Activated effector memory CD4-positive, alpha-beta T cell treated with anti-CD3 and anti-CD28 coated beads, Interleukin-2, amount 50 U/mL, for 16 hours (primary cell): Measurements from ENCODE around the gene CRB1.

Source experiments
- DNase-seq: peaks from one replicate; pipeline ENCODE4 v3.0.0-alpha.2; 2020

Gene CRB1

DNA sequence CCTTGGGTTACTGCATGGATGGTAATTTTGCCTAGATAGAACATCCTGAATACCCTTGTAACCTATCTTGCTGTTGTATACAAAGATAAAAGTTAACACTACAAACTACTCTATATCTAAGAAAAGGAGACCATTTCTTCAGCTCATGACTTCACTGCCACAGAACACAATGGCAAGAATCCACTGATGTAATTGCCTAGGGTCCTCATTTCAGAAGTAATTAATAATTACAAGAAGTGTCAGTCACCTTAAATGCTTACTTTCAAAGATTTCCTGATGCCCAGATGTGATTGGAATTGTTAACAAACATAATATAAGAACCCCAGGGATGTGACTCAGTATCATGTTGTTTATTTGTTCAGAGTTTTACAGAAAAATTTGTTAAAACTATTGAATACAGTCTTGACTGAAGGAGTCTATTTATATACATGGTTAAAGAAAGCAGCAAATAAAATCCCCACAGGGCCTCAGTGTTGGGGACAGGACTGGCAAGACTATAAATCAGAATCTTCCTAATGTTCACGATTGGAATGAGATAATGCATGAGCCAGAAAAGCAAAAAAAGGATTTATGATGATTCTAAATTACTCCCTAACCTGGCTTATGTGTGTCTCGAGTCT is 83.9 kb downstream of the CRB1 start:
- DNase-seq = no peak

DNA sequence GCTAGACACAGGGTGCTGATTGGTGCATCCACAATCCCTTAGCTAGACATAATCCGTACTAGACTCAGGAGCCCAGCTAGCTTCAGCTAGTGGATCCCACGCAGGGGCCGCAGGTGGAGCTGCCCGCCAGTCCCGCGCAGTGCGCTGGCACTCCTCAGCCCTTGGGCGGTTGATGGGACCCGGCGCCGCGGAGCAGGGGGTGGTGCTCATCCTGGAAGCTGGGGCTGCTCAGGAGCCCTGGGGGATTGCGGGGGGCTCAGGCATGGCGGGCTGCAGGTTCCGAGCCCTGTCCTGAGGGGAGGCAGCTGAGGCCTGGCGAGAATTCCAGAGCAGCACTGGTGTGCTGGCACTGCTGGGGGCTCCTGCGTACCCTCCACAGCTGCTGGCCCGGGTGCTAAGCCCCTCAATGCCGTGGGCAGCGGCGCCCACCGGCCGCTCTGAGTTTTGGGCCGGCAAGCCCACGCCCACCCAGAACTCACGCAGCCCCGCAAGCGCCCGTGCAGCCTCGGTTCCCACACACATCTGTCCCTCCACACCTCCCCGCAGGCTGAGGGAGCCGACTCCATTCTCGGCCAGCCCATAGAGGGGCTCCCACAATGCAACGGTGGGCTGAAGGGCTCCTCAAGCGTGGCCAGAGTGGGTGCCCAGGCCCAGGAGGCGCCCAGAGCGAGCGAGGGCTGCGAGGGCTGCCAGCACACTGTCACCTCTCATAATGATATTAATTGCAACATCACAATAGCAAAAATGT is 87.4 kb downstream of the CRB1 start:
- no peak for DNase-seq

DNA sequence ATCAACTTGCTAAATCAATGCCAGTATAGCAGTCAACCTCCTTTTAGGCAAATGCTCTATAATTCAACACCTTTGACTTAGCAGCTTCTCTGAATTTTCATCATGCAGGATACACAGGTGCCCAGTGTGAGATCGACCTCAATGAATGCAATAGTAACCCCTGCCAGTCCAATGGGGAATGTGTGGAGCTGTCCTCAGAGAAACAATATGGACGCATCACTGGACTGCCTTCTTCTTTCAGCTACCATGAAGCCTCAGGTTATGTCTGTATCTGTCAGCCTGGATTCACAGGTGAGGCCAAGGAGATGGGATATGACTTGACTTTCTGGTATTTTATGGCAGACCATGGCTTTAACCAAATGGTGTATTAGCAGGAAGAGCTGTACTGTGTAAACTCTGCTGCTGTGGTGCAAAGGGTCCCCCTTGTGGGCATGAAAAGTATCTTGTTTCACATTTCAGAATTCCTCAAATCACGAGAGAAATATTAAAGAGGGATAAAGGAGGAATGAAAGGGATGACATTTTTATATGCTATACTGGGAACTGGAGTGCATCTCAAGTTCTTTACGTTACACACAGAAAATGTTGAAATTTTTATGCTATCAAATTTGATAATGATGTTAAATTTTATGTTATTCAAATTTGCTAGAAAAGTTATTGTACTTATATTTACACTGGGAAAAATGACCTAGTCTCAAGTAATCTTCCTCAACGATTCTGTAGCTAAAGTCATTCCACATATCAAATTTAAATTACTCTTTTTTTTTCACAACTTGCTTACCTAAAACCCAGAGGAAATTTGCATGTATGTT is 88.9 kb downstream of the CRB1 start:
- DNase-seq = no peak

DNA sequence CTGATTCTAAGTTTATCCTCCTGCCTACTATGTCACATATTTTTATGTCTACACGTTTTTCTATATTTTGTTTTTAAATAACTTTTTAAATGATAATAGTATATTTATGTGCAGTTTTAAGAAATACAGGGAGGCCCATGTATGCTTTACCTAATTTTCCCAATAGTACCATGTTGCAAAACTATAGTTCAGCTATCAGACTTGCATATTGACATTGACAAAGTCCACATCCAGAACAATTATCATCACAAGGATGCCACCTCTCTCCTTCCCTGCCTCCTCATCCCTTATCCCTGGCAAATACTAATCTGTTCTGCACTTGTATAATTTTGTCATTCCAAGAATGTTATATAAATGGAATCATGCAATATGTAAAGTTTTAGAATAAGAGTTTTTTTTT is 90.9 kb downstream of the CRB1 start:
- no peak for DNase-seq

DNA sequence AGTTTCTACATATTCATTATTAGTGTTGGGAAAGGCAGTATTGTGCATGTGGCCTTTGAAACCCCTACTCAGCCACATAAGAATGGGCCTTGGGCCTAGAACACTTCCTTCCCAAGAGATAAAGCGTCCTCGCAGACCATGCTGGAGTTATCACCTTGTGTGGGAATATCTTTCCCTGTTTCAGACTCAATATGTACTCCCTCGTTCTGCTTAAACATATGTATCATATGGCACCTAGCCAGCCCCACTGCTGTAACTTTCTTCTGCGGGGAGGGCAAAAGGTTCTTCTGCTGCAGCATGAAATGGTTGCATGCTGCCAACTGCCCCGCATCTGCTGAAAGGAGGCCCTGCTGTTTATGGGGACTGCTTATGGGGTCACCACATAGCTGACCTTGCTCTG is 92.0 kb downstream of the CRB1 start:
- no peak for DNase-seq

DNA sequence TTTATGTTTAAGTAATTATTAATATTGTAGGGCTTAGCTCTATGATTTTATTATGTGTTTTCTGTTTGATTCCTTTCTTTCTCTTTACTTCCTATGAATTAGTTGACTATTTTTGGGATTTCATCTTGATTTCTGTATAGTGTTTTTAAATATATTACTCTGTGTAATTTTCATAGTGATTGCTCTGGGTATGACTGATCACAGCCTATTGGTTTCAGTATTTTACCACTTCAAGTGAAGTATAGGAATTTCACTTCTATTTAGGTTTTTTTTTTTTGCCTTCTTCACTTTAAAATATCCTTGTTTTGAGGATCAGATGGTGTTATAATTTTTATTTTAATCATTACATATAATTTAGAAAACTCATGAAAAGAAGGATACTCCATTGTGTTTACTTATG is 94.8 kb downstream of the CRB1 start:
- DNase-seq = no peak

DNA sequence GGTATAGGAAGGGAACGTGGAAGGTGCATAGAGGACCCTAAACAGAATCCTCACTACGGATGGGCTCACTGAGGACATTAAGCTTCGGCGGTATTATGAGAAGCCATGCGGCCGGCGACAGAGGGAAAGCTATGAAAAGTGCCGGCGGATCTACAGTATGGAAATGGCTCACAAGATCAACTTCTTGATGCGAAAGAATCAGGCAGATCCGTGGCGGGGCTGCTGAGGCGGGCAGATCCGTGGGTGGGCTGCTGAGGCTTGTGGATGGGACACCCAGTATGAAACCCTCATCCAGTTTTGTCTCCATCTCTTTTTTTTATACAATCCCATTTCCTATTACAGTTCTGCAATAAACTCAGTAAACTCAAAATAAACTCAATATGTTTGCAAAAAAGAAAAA is 95.8 kb downstream of the CRB1 start:
- DNase-seq = no peak

DNA sequence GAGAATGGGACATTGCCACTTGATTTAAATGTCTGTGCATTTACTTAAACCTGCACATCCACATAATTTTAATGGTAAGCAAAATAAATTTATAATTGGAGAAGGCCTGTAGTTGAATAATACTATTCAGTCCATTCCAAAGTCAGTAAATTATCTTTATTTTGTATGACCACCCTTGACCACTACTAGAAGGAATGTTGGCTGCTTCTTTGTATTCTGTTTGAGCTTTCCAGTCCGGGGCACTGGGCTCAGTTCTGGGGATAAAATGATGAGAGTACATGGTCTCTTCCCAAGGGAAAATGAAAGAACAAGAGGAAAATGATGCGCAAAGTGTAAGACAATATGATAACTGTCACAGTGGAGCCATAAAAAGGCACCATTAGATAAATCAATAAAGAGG is 98.9 kb downstream of the CRB1 start:
- DNase-seq = no peak

DNA sequence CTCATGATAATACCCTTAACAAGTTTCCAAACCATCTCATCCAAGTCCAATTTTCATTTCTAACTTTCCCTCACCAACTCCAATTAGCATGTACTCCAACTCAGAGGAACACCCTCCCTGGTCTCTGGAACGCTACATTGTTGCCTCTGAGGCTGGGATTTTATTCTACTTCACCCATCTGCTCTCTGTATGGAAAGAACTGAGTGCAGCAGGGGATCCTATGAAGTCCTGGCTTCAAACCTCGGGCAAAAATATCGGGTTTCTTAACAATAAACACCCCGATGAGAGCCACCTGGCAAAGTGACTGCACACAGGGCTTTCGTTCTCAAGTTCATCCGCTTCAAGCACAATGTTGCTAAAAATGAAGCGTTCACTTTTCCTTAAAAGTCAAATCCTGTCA is 99.6 kb downstream of the CRB1 start:
- no peak for DNase-seq

DNA sequence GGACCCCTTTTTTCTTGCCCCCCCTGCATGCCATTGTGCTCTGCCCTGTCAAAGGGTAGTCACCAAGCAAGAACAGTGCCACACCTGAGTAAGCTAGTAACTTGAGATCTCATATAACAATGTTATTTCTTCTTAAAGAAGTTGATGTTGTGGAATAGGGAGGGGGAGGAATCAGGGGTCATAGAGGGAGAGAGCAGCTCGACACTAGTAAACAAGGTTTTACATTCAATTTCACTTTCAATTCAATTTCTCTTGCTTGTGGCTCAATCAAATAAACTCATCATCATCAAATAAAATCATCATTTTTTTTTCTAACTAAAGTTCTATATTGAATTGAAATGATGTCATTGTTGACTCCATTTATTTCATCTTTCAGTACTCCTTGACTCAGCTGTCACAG is 106.4 kb downstream of the CRB1 start:
- no peak for DNase-seq

DNA sequence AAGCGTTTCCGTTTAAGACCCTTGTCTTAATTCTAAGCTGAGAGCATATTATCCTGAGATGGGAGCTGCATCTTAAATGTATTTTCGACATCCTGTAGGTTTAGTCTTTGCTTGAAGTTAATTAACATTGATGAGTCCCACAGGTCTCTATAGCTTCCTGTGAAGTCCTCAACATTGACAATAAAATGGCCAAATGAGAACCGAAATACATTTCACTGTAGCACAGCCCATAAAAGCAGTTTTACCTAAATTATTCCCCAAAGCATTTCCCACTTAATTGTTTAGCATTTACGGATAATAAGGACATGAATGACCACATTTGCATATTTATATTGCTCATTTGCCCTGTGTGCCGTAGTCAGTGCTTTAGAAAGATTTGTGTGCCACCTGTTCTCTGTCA is 116.4 kb downstream of the CRB1 start:
- no peak for DNase-seq

DNA sequence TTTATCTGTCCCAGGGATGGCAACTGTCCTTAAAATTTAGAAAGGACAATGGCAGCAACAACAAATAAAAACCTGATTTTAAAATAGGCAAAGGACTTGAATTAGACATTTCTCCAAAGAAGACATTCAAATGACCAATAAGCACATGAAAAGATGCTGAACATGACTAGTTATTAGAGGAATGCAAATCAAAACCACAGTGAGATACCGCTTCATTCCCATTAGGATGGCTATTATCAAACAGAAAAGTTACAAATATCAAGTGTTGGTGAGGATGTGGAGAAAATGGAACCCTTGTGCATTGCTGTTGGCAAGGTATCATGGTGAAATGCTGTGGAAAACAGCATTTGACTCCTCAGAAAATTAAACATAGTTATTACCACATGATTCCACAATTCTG is 120.7 kb downstream of the CRB1 start:
- no peak for DNase-seq

DNA sequence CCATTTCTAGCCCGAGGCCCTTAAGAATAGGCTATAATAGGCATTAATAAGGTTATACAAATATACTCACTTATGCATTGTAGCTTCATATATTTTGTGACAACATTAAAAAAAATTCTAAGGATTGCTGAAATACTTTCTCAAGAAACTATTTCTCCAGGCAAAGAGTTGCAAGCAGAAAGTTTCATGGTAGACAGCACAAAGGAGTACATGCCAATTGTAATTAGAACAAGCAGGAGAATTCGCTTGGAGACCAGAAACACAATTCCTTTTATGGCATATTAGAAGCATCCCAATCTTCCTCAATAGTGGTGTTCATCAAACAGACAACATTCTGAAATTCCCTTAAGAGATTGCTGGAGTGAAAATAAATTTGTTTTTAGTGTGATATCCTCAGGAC is 122.8 kb downstream of the CRB1 start:
- DNase-seq = no peak

DNA sequence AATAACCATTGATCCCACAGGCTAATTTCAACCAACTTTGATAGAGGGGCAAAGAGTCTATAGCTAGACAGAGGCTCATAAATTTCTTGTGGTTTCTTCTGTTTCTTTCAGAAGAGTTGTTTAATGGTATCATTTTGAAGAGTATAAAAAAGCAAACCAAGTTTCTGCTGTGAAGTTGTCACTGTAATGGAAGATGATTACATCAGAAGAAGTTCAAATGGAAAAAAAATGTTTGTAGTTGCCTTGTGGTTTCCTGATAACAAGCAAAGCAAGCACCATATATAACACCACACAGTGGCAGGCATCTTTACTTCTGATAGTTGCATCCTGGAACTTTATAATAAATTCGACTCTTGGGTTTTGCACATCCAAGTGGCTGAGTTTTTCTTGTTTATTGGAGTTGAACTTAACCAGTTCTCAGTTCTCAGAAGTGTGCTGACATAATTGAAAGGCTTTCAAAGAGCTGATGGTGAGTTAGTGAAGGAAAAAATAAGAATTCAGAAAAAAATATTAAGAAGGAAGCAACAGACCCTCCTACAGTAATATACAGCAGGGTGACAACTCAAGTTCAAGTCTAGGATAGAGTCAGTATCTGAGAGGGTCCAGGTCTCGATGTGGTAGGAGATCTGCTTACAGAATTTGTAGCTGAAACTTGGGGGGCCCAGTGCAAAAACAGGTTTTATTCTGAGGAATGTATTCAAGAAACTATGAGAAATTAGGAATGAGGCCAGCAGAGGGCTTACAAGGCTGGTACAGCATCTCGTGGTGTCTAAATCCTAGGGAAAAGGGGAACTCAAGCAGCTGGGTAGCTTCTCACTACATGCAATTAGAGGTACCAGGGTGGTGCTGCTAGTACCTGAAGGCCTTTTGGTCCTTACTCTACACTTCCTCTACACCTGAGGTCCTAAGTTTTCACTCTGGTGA is 123.5 kb downstream of the CRB1 start:
- DNase-seq = no peak

DNA sequence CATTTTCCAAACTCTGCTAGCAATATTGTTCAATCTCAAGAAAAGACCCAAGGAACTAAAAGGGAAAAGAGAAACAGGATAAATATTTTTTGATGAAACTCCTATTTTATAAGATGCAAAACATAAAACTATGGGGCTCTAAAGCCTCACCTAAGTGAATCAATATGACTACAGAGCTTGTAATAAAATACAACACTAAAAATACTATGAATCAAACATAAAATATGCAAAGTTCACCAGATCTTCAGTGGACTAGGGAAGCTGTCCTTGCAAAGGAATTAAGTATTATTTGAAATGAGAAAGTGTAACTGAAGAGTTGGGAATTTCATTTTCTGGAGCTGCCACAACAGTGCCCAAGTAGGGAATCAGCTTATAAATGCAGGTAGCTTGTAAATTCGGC is 124.5 kb downstream of the CRB1 start:
- no peak for DNase-seq

DNA sequence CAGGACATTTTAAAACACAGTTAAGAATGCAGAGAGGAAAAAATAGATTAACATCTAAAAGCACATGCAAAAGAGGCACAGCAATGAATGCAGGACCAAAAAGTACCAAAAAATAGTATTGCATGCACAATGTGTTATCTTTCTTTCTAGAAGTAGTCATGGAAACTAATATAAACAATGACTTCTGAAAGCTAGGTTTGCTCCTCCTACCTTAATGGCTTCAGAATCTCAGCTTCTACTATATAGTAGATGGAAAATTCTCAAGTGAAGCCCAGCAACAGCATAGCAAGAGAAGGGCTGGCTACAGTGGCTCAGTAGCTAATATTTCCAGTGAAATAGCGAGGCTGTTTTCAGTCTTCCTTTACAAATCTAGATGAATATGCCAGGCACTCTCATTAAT is 125.1 kb downstream of the CRB1 start:
- no peak for DNase-seq

DNA sequence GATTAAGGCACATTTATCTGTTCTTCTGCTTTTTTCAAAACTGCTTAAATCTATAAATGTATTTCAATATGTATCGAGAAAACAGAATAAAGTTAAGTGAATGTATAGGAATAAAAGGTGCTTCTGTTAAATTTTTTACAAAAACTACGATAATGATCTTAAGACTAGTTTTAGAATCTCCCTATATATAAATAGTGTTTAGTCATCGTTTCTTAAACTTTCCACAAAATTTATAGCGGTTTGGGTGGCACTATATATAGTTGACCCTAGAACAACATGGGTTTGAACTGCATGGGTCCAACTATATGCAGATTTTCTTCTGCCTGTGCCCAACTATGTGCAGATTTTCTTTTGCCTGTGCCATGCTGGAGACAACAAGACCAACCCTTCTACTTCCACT is 125.7 kb downstream of the CRB1 start:
- DNase-seq = no peak

DNA sequence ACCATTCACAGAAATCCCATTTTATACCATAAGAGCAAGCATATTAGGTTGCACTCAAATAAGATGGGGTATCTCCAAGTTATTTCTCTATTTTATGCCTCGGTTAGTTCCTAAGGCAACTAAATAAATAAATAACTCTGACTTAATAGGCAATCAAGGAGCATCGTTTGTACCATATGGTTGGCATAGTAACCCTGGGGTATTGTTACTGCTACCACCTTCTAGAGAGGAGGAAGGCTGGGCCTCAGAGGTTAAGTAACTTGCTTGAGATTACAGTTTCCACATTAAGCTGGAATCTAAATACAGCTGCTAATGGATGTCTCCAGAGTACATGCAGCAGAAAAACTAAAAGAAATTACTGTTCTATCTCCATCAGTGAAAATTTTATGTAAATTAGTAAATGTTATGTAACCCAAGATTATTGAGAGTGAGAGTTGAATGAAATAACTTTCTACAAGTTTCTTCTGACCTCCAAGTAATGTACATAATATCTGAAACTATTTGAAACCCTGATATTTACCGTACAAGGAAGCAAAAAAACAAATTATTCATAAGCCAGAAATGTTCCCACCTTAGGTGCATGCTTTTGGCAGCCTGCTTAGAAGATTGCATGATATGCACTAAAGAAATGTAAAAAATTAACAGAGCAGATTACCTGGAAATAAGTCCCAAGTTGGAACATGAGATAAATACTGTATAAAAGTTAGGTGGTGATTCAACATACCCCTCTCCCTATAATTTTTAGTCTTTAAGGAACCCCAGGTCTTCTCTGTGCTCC is 127.0 kb downstream of the CRB1 start:
- no peak for DNase-seq

DNA sequence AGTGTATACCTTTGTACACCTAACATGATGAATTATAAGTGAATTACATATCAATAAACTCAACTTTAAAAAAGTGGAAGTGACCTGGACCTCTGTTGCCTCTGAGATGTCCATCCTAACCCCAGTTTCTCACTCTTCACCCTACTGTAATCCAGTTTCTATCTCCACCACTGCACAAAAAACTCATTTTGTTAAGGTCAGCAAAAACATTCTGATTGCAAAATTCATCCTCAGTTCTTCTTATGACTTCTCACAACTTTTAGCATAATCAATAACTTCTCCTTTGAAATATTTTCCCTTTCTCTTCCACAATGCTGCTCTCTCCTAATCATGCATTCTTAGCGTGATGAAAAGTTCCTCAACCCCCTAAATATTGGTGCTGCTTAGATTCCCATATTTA is 129.8 kb downstream of the CRB1 start:
- DNase-seq = no peak

DNA sequence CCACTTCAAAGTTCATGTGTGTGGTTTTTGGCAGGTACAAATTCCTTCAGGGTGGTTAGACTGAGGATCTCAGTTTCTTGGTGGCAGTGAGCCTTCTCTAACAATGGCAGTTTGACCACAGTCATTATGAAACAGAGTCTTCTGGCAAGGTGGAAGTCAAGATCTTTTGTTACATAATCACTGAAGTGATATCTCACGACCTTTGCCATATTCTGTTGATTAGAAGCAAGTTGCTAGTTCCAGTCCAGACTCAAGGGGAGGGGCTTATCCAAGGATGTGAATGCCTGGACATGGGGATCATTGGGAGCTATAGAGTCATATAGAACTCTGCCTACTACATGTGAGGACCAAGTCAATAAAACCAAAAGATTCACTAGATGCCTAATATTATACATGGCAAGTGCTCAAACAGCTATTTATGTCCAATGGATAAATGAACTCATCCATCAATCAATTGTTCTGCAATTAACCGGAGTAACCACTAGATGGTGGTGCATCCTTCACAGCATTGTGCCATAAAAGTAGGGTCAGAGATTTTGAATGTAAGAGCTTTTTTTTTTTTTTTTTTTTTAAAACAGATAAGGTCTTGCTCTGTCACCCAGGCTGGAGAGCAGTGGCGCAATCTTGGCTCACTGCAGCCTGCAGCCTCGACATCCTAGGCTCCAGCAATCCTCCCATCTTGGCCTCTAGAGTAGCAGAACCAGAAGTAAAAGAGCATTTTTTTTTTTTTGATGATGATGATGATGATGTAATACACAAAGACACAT is 131.9 kb downstream of the CRB1 start:
- no peak for DNase-seq

DNA sequence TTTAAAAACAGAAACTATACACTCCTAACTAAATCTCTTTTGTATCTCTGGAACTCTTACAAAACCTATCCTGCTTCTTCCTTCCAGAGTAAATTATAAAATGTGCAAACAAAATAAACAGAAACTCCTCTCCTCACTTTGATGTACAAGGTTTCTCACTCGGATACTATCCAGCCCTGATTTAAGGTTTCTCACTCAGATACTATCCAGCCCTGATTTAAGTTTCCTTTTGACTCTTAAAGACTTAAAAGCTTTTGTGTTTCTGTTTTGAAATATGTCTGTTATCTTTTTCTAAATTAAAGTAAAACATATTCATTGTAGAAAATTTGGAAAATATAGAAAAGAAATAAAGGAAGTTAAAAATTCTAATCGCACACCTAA is 132.5 kb downstream of the CRB1 start:
- no peak for DNase-seq

DNA sequence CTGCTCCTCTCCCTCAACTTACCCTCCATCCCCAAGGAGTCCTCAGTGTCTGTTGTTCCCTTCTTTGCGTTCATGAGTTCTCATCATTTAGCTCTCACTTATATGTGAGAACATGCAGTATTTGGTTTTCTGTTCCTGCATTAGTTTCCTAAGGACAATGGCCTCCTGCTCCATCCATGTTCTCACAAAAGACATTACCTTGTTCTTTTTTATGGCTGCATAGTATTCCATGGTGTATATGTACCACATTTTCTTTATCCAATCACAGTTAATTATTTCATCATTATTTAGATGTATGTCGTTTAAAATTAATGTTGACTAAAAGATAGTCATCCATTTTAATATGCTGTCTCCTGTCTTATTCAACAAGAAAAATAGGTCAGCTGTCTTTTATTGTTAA is 134.1 kb downstream of the CRB1 start:
- no peak for DNase-seq
